Stimulated activated naive CD4-positive, alpha-beta T cell treated with Interleukin-2 at 50 U/mL for 16 hours (primary cell): ENCODE results near the gene SRRM1.

ENCODE experiments used
- DNase-seq: peaks from one replicate; lab custom pipeline; 2025; lab: John Stamatoyannopoulos, UW

Gene SRRM1

GRCh38 chr1:24642481-24643362 is at the start of gene SRRM1:
TSS of gene SRRM1 (plus strand) at chr1:24643302. CDS start at chr1:24643327, 25 bp downstream.
- peak; percentile 99 for DNase-seq

GRCh38 chr1:24594328-24594598 is 48.8 kb upstream of the SRRM1 start:
- DNase-seq = no peak

- DNase-seq = no peak
Observed at GRCh38 chr1:24596401-24596880, 46.7 kb upstream of the SRRM1 start.

GRCh38 chr1:24599265-24599664 is 43.8 kb upstream of the SRRM1 start:
- no peak for DNase-seq

GRCh38 chr1:24600551-24600950 is 42.6 kb upstream of the SRRM1 start:
- DNase-seq = no peak

GRCh38 chr1:24605534-24606295 is 37.4 kb upstream of the SRRM1 start:
- no peak for DNase-seq

GRCh38 chr1:24606296-24606605 is 36.9 kb upstream of the SRRM1 start:
- DNase-seq = no peak

GRCh38 chr1:24606621-24607020 is 36.5 kb upstream of the SRRM1 start:
- DNase-seq = no peak

GRCh38 chr1:24609949-24610517 is 33.1 kb upstream of the SRRM1 start:
- no peak for DNase-seq

- no peak for DNase-seq
Observed at GRCh38 chr1:24619376-24619775, 23.7 kb upstream of the SRRM1 start.

GRCh38 chr1:24620678-24621077 is 22.4 kb upstream of the SRRM1 start:
- no peak for DNase-seq

- no peak for DNase-seq
Observed at GRCh38 chr1:24621121-24621520, 22.0 kb upstream of the SRRM1 start.

- DNase-seq = no peak
Observed at GRCh38 chr1:24622218-24622617, 20.9 kb upstream of the SRRM1 start.

GRCh38 chr1:24632832-24633175 is 10.3 kb upstream of the SRRM1 start:
- DNase-seq = no peak

- no peak for DNase-seq
Observed at GRCh38 chr1:24635195-24635843, 7.8 kb upstream of the SRRM1 start.

- DNase-seq = no peak
Observed at GRCh38 chr1:24636661-24637357, 6.3 kb upstream of the SRRM1 start.

- DNase-seq = no peak
Observed at GRCh38 chr1:24639094-24639493, 4.0 kb upstream of the SRRM1 start.

- DNase-seq = no peak
Observed at GRCh38 chr1:24639881-24640280, 3.2 kb upstream of the SRRM1 start.

GRCh38 chr1:24640288-24640687 is 2.8 kb upstream of the SRRM1 start:
- no peak for DNase-seq

- peak; percentile 26 for DNase-seq
Observed at GRCh38 chr1:24641646-24642151, 1.4 kb upstream of the SRRM1 start.

- peak; percentile 69 for DNase-seq
Observed at GRCh38 chr1:24643363-24644099, 429 bp downstream of the SRRM1 start.
